ENCODE data around the gene GSTO2. TPM values are rescaled to one million over a fixed set of nuclear protein-coding genes. Genes with fewer than 3 reads are reported as not detected.
A peak's percentile ranks its signal among the peaks of the same experiment; 100 is the strongest.

Gene GSTO2
- polyA plus RNA-seq, 1 experiment = 1.7 TPM

- DNase-seq (ENCODE audit: low read depth, low spot score) = no peak
- POLR2A ChIA-PET = no interaction called here
- H3K27ac ChIP-seq (ENCODE audit: low read depth, low read length) = no peak overlapping the region
Observed at GRCh38 chr10:104351061-104351702, 82.2 kb downstream of the GSTO2 start.

GRCh38 chr10:104351919-104352318 lies 82.9 kb downstream of the GSTO2 start:
- no peak for TF ChIP-seq CTCF (IDR thresholded peaks at IDR 0.05; ENCODE audit: low read depth, low read length)
- no peaks in the 10 kb centered on the region for H3K9me3 ChIP-seq (ENCODE audit: control insufficient read depth, insufficient read depth, low read length)
- no peak for DNase-seq (ENCODE audit: low read depth, low spot score)
- no peak overlapping the region for H3K27ac ChIP-seq (ENCODE audit: low read depth, low read length)
- H3K4me3 ChIP-seq (ENCODE audit: low read depth, low read length) = no peak overlapping the region
- H3K27me3 ChIP-seq (ENCODE audit: control insufficient read depth, insufficient read depth, low read length) = no peaks in the 10 kb centered on the region
- ChIA-PET CTCF (interaction anchor here (0.7 to 6.1 kb wide), 17 partner anchors 11 to 147 kb away, joined by 3 to 379 read pairs (median 5); partner anchors contain the start of gene ITPRIP), POLR2A (no interaction called here)

More at GRCh38 chr10:104351061-104351702, 82.2 kb downstream of the GSTO2 start:
- Histone ChIP-seq H3K9me3 (ENCODE audit: control insufficient read depth, insufficient read depth, low read length) (no peaks in the 10 kb centered on the region), H3K27me3 (ENCODE audit: control insufficient read depth, insufficient read depth, low read length) (no peaks in the 10 kb centered on the region), H3K4me3 (ENCODE audit: low read depth, low read length) (no peak overlapping the region)
- no peak for TF ChIP-seq CTCF (IDR thresholded peaks at IDR 0.05; ENCODE audit: low read depth, low read length)
- CTCF ChIA-PET = interaction anchor here (0.7 to 6.1 kb wide), 26 partner anchors 10 to 463 kb away, joined by 3 to 379 read pairs (median 4); partner anchors contain the start of genes GSTO1 and ITPRIP

- no peaks in the 10 kb centered on the region for H3K9me3 ChIP-seq (ENCODE audit: control insufficient read depth, insufficient read depth, low read length)
- DNase-seq (ENCODE audit: low read depth, low spot score) = no peak
- CTCF ChIA-PET = interaction anchor here (0.6 to 6.1 kb wide), 26 partner anchors 12 to 261 kb away, joined by 3 to 379 read pairs (median 3); no protein-coding TSS in a partner anchor
- no peak within 1 kb of the TSS for H3K27ac ChIP-seq (ENCODE audit: low read depth, low read length)
- peak; percentile 66 for TF ChIP-seq CTCF (IDR thresholded peaks at IDR 0.05; ENCODE audit: low read depth, low read length)
- POLR2A ChIA-PET = interaction anchor here (0.6 to 1.1 kb wide), 3 partner anchors 15 to 459 kb away, joined by 3 read pairs; partner anchors contain the start of gene ITPRIP
- H3K27me3 ChIP-seq (ENCODE audit: control insufficient read depth, insufficient read depth, low read length) = no peaks in the 10 kb centered on the region
- H3K4me3 ChIP-seq (ENCODE audit: low read depth, low read length) = peak within 1 kb of the TSS; percentile 68
Observed at GRCh38 chr10:104353325-104354048, 84.5 kb downstream of the GSTO2 start, which contains the start of gene CFAP58. Gene CFAP58, plus strand, starts transcription at chr10:104353833. Its CDS starts 65 bp downstream, at chr10:104353898.

Small RNA genes within 50 kb of the gene (small RNA-seq; reads per million reads assigned to genes)
- gene MIR4482 (ENCODE audit: insufficient read length, low read depth) = 0.81 reads per million

Other genes with a start within 250 kb of the GSTO2 start
- not detected in 2 replicates for gene COL17A1, start 183.3 kb upstream of the GSTO2 start, polyA plus RNA-seq (2011; rRNA removed)
- gene SFR1, start 147.0 kb upstream of the GSTO2 start, polyA plus RNA-seq (2011; rRNA removed) = 2.6 and 3.9 TPM in 2 replicates
- gene CFAP43, start 36.8 kb upstream of the GSTO2 start, polyA plus RNA-seq (2011; rRNA removed) = 0.07 TPM in 1 of 2 replicates, not detected in the other
- gene GSTO1, start 14.3 kb upstream of the GSTO2 start, polyA plus RNA-seq (2011; rRNA removed) = 185 and 227 TPM in 2 replicates
- 18.8 and 22.9 TPM in 2 replicates for gene ITPRIP, start 69.3 kb downstream of the GSTO2 start, polyA plus RNA-seq (2011; rRNA removed)
- gene CFAP58, start 84.6 kb downstream of the GSTO2 start, polyA plus RNA-seq (2011; rRNA removed) = 0.35 and 0.51 TPM in 2 replicates

Data from AG04450 (cell line).